ENCODE data around the gene NID2.

NID2 gene

GRCh38 chr14:52005625-52006024 lies 63.2 kb downstream of the NID2 start:
- TF ChIP-seq CREB1 (IDR thresholded peaks at IDR 0.05; ENCODE audit: low read depth), result no peak

GRCh38 chr14:52003324-52003723 lies 65.5 kb downstream of the NID2 start:
- TF ChIP-seq NFIC (IDR thresholded peaks at IDR 0.05), result no peak
- TF ChIP-seq MAX (IDR thresholded peaks at IDR 0.05), result no peak

- no peak for TF ChIP-seq FOXM1 (IDR thresholded peaks at IDR 0.05; ENCODE audit: borderline replicate concordance, low read depth)
- no peak for TF ChIP-seq TAF1 (IDR thresholded peaks at IDR 0.05; ENCODE audit: low read depth)
- TF ChIP-seq EP300 (IDR thresholded peaks at IDR 0.05; ENCODE audit: borderline replicate concordance), result no peak
- no peak for TF ChIP-seq RAD21 (IDR thresholded peaks at IDR 0.05; ENCODE audit: low read depth)
Observed at GRCh38 chr14:52002542-52002941, 66.3 kb downstream of the NID2 start.

GRCh38 chr14:52000696-52001095 lies 68.2 kb downstream of the NID2 start:
- TF ChIP-seq TAF1 (IDR thresholded peaks at IDR 0.05; ENCODE audit: low read depth) (no peak), TEAD4 (IDR thresholded peaks at IDR 0.05) (no peak), EGR1 (IDR thresholded peaks at IDR 0.05) (no peak), CREB1 (IDR thresholded peaks at IDR 0.05; ENCODE audit: low read depth) (no peak), YY1 (IDR thresholded peaks at IDR 0.05; ENCODE audit: low read depth) (no peak), NFIC (IDR thresholded peaks at IDR 0.05) (no peak), ZBTB7A (IDR thresholded peaks at IDR 0.05; ENCODE audit: low read depth) (no peak)

GRCh38 chr14:52000019-52000582 lies 68.8 kb downstream of the NID2 start:
- TF ChIP-seq EP300 (IDR thresholded peaks at IDR 0.05; ENCODE audit: borderline replicate concordance) (no peak), REST (IDR thresholded peaks at IDR 0.05; ENCODE audit: low read depth) (no peak), ZBTB7A (IDR thresholded peaks at IDR 0.05; ENCODE audit: low read depth) (no peak), CEBPB (IDR thresholded peaks at IDR 0.05) (no peak), TEAD4 (IDR thresholded peaks at IDR 0.05) (no peak), FOXM1 (IDR thresholded peaks at IDR 0.05; ENCODE audit: borderline replicate concordance, low read depth) (no peak), NFIC (IDR thresholded peaks at IDR 0.05) (no peak), TAF1 (IDR thresholded peaks at IDR 0.05; ENCODE audit: low read depth) (no peak), MAX (IDR thresholded peaks at IDR 0.05) (no peak), RAD21 (IDR thresholded peaks at IDR 0.05; ENCODE audit: low read depth) (no peak), YY1 (IDR thresholded peaks at IDR 0.05; ENCODE audit: low read depth) (no peak)

GRCh38 chr14:51999084-51999483 lies 69.8 kb downstream of the NID2 start:
- TF ChIP-seq YY1 (IDR thresholded peaks at IDR 0.05; ENCODE audit: low read depth), result no peak
- no peak for TF ChIP-seq REST (IDR thresholded peaks at IDR 0.05; ENCODE audit: low read depth)
- TF ChIP-seq CREB1 (IDR thresholded peaks at IDR 0.05; ENCODE audit: low read depth), result no peak
- no peak for TF ChIP-seq TCF12 (IDR thresholded peaks at IDR 0.05; ENCODE audit: low read depth)
- TF ChIP-seq EP300 (IDR thresholded peaks at IDR 0.05; ENCODE audit: borderline replicate concordance), result no peak
- no peak for TF ChIP-seq ZBTB7A (IDR thresholded peaks at IDR 0.05; ENCODE audit: low read depth)
- TF ChIP-seq TEAD4 (IDR thresholded peaks at IDR 0.05), result no peak
- no peak for TF ChIP-seq MAX (IDR thresholded peaks at IDR 0.05)
- TF ChIP-seq CEBPB (IDR thresholded peaks at IDR 0.05), result no peak
- TF ChIP-seq RAD21 (IDR thresholded peaks at IDR 0.05; ENCODE audit: low read depth), result no peak
- TF ChIP-seq NFIC (IDR thresholded peaks at IDR 0.05), result no peak
- TF ChIP-seq TAF1 (IDR thresholded peaks at IDR 0.05; ENCODE audit: low read depth), result no peak
- TF ChIP-seq FOXM1 (IDR thresholded peaks at IDR 0.05; ENCODE audit: borderline replicate concordance, low read depth), result no peak
- no peak for TF ChIP-seq USF1 (IDR thresholded peaks at IDR 0.05)
- TF ChIP-seq EGR1 (IDR thresholded peaks at IDR 0.05), result no peak

- TF ChIP-seq YY1 (IDR thresholded peaks at IDR 0.05; ENCODE audit: low read depth), result no peak
- no peak for TF ChIP-seq TAF1 (IDR thresholded peaks at IDR 0.05; ENCODE audit: low read depth)
- no peak for TF ChIP-seq TEAD4 (IDR thresholded peaks at IDR 0.05)
- TF ChIP-seq TCF12 (IDR thresholded peaks at IDR 0.05; ENCODE audit: low read depth), result no peak
- TF ChIP-seq NFIC (IDR thresholded peaks at IDR 0.05), result no peak
- TF ChIP-seq USF1 (IDR thresholded peaks at IDR 0.05), result no peak
- TF ChIP-seq EGR1 (IDR thresholded peaks at IDR 0.05), result no peak
Observed at GRCh38 chr14:51998348-51998747, 70.5 kb downstream of the NID2 start.

Data from Ishikawa (cell line).